Stimulated activated CD4-positive, alpha-beta T cell treated with anti-CD3 and anti-CD28 coated beads, Interleukin-4, amount 100 ng/mL, for 1 hour (primary cell): ENCODE data around the gene SLCO4A1.

Source experiments
- DNase-seq: peaks from one replicate; pipeline ENCODE4 v3.0.0-alpha.2; 2020

SLCO4A1 gene

DNA sequence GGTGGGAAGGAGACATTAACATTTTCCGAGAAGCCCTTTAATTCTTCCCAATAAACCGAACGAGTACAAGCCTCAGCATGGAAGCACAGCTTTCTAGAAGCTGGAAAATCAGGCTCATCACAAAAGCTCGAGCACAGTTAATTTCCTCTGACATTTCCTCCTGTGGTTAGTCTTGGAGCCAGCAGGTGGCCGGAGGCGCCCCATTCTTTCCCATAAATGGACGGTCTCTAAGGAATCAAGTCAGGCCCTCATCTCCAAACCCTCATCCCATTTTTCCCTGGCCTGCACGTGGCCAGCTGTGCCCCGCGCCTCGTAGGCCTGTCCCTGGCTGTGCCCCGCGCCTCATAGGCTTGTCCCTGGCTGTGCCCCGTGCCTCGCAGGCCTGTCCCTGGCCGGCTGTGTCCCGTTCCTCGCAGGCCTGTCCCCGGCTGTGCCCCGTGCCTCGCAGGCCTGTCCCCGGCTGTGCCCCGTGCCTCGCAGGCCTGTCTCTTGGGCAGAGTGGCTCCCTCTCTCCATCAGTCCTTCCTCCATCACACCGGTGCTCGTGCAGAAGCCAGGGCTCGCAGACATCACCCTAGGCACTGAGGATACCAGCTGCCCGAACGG, 46.7 kb downstream of the SLCO4A1 start:
- DNase-seq: no peak

DNA sequence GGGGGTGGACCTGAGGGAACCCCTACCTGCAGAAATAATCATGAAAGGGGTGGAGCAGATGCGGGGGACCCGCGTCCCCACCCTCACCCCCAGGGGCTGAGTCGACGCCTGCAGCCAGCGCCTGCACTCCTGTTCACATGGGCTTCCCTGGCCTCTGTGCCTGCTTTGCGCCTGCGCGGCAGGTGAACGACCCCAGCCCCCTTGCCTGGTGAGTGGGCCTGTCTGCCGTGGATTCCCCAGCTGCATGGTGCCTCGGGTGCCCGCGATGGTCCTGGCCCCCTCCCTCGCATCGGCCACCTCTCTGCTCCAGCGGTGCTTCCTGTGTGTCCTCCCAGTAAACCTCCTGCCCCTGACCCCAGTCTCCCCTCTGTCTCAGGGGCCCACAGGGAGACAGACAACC, 47.6 kb downstream of the SLCO4A1 start:
- DNase-seq: no peak

DNA sequence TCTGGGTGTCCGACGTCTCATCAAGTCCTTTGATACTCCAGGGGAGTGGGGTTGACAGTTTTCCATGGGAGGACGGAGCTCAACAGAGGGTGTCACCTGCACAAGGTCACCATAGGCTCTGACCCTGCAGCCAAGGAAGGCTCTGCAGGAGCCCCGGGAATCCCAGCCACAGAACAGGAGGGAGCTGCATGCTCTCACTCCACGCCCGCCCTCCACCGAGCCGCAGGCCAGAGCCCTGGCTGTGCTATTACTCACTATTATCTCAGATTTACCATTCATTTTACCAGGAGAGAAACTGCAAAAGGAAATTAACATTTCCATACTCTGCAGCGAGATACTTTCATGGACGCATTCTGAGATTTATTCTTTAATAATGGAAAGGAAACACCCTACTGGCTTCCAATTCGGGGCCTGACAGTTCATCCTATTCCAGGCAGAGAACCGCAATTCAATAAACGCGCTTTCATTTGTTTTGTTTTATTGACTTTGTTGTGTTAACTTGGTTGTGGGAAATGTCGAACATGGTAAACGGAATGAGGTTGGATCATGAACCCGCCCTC, 48.0 kb downstream of the SLCO4A1 start:
- no peak for DNase-seq

DNA sequence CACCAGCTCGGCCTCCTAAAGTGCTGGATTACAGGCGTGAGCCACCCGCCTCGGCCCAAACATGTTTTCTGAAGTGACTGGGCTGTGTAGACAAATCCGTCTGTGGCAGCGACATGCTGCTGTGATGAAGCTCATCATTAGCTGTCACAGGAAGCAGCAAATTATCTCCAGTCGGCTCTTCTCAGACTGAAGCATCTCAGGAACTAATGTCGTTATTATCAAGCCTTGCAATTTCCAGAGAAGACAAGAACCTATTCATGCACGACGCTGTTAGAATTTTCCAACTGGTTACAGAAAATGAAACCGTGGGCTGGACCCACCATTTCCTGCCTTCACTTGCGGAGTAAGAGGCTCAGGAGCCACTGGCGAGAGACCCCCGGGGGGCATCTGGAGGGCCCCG, 49.2 kb downstream of the SLCO4A1 start:
- DNase-seq: no peak

DNA sequence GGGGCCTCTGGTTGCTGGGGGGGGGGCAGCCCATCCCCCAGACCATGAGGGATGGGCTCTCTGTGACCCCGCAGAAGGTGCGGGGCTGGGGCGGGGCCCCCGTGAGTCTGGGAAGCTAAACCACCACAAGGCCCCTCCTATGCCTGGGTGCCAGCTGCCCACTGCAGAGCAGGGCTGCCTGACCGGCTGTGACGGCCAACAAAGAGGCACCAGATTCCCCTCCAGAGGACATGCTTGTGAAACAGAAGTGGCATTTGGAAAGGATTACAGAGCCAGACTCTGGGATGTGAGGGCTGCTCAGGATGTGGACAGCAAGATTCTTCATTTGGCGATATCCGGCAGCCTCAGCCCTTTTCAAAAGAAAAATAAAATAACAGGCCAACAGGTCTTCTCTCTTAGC, 49.9 kb downstream of the SLCO4A1 start:
- DNase-seq: no peak

DNA sequence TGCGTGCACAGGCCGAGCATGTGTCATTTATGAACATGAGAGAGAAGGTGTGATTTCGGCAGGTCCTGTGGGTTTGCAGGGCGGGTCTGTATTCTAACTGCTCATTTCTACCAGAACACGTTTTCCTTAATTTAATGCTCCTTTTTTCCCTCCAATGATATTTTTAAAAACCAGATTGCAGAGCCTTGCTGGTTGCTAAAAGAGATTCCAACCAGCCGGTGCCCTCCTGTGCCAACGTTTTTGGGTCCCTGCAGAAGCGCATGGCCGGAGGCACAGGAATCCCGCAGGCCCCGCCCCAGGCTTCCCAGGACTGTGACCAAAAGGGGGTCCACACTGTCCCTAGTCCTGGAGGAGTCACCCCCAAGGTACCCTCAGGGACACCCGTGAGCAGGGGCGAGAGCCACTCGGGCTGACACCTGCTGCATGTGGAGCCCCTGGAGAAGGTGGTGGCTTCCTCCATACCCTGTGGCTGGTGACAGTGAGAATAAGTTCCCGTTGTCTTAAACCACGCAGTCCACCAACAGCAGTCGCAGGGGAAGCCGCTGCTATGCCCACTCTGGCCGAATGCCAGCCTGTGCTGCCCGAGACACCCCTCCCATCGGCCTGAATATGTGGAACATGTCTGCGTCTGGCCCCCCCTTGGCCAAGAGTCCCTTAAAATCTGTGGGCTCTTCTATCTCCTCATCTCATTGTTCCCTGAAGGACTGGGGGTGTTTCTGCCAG, 50.7 kb downstream of the SLCO4A1 start:
- DNase-seq: no peak

DNA sequence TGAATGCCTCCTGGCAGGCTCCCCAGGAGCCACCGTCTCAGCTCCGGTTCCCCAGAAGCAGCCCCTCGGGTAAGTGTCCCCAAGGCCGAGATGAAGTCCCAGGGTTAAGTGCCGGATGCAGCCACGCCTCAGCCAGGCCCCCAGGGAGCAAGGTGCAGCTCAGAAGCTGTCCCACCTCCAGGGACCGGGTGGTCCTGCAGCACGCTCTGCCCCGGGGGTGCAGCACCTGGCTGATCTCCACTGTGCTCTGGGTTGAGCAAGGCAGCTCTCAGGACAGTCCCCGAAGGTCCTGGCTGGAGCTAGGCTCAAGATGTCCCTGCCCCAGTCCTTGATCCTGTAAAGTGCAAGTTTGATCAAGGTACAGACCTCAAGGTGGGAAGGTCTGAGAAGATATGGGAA, 51.2 kb downstream of the SLCO4A1 start:
- DNase-seq: no peak

DNA sequence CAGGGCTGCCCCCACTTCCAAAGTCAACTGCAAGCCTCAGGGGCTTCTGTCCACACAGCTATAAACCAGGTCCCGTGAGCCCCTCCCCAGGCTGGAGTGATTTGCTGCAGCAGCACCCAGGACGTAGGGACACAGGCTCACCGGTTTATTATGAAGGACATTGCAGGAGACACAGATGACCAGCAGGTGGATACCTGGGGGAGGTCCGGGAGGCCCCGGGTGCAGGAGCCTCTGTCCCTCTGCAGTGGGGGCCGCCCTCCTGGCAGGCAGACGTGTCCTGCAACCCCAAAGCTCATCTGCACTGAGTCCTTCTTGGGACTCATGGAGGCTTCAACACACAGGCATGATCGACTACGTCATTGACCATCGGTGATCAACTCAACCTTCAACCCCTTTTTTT, 51.8 kb downstream of the SLCO4A1 start:
- no peak for DNase-seq

DNA sequence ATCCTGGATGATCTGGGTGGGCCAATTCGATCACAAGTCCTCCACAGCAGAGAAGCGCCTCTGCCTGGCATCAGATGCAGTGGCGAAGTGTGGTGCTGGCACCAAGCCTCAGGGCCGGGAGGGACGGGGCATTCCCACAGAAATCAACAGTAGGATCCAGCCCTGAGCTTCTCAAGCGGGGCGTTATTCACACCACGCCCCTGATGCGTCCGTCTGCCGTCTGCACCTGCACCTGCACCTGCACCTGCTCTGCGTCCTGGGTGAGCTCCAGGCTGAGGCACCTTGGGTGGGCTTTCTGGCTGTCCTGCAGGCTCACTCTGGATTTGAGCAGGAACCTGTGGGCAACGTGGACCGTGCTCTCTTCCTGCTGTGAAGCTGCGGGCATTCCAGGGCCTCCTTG, 52.6 kb downstream of the SLCO4A1 start:
- DNase-seq: no peak

DNA sequence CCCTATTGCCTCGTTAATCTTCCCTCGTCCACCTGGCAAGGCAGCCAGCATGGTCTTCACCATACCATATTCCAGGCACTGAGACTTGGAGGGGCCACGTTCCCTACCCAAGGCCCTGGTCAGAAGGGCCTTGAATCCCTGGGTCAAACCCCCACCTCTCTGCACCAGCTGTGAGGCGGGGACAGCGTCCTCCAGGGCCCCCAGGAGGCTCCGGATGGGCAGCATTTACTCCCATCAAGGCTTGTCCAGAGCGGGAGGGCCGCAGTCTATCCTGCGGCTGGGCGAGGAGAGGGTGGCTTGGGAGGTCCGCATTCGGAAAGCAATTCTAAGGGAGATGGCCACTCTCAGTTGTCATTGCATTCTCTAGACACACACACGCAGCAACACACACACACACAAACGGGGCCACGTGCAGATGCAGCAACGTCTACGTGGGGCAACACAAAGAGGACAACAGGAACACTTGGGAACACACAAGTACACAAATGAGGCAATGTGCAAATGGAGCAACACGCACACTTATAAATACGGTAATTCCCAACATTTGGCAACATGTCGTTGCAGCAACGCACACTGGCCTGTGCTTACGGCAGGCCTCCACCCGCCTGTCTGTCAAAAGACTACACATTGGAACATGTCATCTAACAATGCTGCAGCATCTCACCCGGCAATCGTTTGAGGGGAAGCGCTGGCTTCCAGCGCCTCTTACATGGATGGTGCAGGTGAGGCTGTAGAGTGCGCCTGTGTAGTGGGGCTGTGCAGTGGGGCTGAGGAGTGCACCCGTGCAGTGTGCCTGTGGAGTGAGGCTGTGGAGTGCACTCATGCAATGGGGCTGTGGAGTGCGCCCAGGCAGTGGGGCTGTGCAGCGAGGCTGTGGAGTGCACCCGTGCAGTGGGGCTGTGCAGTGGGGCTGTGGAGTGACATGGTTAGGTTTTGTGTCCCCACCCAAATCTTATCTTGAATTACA, 53.4 kb downstream of the SLCO4A1 start:
- DNase-seq: no peak

DNA sequence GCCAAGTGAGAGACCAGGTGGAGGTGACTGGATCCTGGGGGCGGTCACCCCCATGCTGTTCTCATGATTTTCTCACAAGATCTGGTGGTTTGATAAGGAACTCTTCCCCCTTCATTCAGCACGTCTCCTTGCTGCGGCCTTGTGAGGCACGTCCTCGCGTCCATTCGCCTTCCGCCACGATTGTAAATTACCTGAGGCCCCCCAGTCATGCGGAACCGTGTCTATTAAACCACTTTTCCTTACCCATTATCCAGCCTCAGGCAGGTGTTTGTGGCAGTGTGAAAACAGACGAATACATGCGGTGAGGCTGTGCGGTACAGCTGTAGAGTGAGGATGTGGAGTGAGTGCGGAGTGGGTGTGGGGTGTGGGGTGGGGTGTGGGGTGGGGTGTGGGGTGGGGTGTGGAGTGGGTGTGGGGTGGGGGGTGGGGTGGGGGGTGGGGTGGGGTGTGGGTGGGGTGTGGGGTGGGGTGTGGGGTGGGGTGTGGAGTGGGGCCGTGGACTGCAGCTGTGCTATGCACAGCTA, 54.2 kb downstream of the SLCO4A1 start:
- no peak for DNase-seq

DNA sequence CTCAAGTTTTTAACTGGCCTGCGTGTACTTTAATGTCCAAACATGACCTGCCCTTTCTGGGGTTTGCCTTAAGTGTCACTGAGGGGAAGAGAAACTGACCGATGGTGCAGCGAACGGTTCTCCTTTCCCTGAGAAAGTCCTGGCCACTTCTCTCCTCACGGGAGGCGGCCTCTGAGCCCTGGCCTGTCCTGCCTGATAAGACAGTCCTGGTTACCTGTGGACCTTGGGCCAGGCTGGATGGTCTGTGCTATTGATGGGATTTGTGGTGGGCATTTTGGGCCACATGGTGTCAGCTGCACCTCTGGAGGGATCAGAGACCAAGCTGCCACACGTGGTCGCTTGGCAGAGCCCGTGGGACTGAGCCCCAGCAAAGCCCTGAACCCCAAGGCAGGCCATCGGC, 54.7 kb downstream of the SLCO4A1 start:
- no peak for DNase-seq

DNA sequence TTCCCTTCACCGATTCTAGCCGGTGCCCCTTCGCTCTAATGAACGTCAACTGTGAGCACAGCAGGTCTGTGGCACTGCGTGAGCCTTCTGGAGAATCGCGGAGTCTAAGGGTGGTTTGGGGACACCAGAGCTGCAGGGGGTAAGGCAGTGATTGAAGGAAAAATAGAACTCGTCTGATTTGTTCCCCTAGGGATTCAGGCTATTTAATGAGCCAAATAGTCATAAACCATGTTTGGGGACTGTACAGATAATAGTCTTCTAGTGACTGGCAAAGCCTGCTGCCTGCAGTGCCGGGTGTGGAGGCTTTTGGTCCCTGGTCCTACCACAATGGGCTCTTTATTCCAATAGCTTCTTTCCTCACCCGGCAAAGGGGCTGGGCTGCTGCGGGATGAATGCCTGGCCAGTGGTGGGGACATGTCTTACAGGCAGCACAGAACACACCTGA, 55.2 kb downstream of the SLCO4A1 start:
- DNase-seq: no peak

DNA sequence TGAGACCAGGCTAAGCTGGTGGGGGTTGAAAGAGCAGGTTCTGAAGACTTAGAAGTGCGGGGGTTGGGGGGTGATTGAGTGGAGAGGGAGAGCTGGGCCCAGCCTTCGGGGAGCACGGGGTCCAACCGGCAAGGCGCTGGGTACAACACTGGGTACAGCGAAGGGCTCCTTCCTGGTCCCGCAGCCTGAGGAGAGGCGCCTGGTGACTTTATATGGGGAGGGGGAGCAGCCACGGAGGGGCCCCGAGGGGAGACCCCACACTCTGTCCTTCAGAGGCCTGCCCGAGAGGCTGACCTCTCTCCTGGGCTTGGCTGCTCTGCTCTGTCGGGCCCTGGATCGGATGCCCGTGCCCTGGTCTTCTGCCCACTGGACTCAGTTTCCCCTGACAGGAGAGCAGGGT, 55.9 kb downstream of the SLCO4A1 start:
- DNase-seq: no peak

DNA sequence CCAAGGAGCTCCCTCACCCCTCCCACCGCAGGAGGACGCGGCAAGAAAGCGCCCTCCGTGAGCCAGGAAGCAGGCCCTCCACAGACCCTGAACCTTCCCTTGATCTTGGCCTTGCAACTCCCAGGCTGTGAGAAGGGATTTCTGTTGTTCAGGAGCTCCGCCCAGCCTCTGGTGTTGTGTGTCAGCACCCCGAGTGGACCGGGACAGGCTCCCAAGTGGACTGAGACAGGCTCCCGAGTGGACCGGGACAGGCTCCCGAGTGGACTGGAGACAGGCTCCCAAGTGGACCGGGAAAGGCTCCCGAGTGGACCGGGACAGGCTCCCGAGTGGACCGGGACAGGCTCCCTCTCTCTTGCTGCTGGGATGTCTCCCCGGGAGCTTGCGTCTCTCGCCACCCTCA, 57.0 kb downstream of the SLCO4A1 start:
- no peak for DNase-seq

DNA sequence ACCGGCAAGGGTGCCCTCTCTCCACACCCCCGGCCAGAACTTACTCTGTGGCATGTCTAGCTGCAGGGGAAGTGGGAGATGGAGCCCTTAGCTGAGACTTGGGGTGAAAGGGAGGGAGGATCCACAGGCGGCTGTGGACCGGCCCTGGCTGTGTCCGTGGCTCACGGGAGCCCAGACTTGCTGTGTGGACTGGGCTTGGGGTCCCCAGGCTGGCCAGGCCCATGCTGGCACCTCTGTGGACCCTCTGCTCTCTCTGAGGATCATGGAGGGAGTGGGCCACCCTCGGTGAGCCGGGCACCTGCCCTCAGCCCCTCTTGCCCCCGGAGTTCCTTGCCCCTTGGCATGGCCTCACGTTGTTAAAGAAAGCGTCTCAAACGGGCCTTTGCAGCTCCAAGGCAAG, 57.4 kb downstream of the SLCO4A1 start:
- DNase-seq: no peak

DNA sequence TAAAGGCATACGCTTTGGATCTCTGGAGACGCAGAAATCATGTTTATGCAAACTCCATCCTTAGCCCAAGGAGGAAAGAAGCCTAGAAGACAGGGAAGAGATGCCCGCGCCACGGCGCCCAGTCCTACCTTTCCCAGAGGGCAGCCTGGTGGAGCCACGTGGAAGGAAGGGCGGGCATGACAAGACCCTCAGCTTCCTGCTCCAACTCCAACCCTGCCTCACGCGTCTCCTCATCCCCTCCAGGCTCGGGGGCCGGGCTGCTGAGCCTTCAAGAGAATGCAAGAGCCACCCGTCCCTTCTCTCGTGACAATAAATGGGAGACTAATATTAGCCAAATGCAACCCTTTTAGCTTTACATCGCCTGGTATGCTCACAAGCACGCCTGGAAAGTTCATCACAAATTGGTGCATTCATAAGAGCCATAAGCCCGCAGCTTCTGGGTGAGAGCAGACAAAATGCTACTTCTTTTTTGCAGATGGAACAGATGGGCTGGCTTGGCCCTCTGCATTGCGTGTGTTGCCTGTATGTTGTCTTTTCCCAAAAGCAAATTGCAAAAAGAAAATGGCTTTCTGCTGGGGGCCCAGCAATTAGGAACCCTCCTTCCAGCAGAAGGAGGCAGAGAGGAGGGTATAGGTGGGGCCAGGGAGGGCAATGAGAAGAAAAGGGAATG, 58.1 kb downstream of the SLCO4A1 start:
- DNase-seq: no peak

DNA sequence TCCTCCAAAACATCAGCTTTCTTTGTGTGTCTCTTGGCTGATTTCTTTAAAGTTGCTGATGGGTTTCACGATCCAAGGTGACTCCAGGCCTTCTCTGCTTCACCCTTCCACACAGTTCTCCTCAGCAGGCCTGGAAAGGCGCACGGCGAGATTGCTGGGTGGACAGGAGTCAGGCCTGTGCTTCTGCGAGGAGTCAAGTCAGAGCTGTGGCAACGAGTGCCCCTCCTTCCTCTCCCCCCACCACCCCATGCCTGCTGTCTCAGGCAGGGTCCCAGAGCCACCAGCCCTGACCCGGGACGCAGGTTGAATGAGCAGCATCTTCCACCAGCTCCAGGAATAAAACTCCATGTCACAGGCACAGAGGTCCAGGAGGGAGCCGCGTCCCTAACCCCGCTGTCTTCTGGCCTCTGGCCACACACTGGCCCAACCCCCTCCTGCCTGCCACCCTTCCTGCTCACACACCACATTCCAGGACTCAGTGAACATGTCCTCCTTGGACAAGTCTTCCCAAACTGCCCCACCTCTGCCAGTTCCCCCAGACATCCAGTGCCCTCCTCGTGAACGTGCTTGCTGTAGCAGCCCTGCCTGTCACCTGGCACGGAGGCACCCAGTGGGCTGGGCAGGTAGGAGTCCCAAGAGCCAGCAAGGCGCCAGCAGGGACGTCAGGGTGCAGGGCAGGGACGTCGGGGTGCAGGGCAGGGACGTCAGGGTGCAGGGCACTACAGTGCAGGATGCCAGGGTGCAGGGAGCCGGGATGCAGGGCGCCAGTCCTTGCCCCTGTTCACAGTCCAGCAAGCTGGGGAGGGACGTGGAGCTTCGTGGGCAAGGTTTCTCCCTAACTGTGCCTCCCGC, 59.1 kb downstream of the SLCO4A1 start:
- DNase-seq: no peak

DNA sequence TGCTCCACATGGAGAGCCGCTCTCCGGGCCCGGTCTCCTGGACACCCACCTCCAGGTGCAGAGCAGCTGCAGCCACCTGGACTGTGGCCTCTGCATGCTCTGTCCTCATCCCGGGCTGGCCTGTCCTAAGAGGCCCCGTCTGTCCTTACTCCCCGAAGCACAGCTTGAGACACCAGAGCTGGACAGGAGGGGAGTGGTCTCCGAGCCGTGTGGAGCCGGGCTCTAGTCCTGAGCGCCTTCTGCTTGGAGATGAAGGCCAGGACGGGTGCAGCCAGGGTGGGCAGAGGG, 59.7 kb downstream of the SLCO4A1 start:
- no peak for DNase-seq

DNA sequence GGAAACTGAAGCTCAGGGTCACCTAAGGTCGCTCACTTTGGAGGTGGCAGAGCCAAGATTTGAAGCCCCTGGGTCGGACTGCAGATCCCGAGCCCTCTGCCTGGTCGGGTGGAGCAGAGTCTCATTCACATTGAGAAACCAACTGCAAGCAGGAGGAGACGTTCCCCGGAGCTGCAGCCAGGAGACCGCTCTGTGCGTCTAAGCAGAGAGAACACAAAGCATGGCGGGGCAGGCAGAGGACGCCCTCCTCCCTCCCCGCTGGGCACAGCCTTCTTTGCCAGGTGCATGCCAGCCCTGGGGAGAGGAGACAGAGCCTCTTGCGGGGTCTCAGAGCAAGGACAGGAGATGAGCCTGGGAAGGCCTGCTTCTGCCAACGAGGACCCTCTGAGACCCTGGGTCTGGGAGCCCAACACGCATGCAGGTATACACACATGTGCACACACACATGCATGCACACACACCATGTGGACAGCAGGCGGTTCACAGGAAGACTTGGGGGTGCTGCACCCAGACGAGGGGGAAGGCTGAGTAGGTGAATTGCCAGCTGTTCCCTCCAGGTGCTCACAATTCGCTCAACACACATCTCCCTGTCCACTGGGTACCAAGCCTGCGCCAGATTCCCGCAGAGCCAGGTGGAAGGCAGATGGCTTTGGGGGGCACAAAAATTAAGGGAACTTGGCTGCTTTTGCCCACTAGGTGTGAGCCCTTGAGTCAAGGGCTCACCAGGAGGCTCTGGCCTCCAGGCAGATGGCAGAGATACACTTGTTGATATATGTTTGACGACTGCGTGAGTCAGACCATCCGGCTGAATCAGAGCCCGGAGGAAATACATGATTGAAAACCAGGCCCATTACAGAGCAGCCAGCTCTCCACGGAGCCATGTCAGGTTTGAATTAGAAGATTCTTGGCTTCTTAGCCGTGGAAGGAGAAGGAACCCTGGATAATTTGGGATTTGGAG, 60.9 kb downstream of the SLCO4A1 start:
- DNase-seq: no peak

DNA sequence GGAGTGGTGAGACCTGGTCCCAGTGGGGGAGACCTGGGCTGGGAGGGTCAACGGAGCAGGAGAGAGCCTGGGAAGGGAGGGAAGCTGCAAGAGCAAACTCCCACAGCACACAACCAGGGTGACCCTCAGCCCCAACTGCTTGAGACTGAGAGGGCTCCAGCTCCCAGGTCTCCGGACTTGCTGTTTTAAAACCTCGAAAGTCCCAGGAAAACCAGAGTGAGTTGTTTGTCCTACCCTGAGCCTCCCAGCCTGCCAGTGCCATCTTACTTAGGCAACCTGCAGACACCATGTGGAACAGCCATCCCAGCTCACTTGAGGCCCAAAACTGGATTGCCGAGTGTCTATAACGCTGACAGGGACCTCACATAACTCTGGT, 61.5 kb downstream of the SLCO4A1 start:
- DNase-seq: no peak
